OCI-LY1 (cell line): ENCODE data around the gene PARD3B.

Source experiments
- H2AFZ ChIP-seq: fragments of 200-600 bp; sonication (generic), shearing (Covaris generic); 2 replicates; pipeline ENCODE4 v1.6.0; 2014; ENCODE audit warnings: antibody characterized with exemption, mild to moderate bottlenecking, low read length
- H3F3A ChIP-seq: fragments of 200-600 bp; sonication (generic), shearing (Covaris generic); 2 replicates; pipeline ENCODE4 v1.6.0; 2014; ENCODE audit warnings: mild to moderate bottlenecking, antibody characterized with exemption, low read length, moderate library complexity; ENCODE audit not compliant: insufficient read depth
- H3K27ac ChIP-seq: fragments of 200-600 bp; sonication (generic); 2 replicates; pipeline ENCODE4 v1.5.1; 2014; ENCODE audit warnings: low read length, mixed run types, mild to moderate bottlenecking, low read depth; ENCODE audit not compliant: poor library complexity, severe bottlenecking
- H3K27me3 ChIP-seq: fragments of 200-600 bp; sonication (generic); 2 replicates; pipeline ENCODE4 v1.6.0; 2014; ENCODE audit warnings: antibody characterized with exemption, mild to moderate bottlenecking, low read length, moderate library complexity; ENCODE audit not compliant: insufficient read depth
- H3K36me3 ChIP-seq: fragments of 200-600 bp; sonication (generic); 2 replicates; pipeline ENCODE4 v1.6.1; 2014; ENCODE audit warnings: mild to moderate bottlenecking, antibody characterized with exemption, low read length, moderate library complexity, mixed read lengths; ENCODE audit not compliant: insufficient read depth
- H3K4me1 ChIP-seq: fragments of 200-600 bp; sonication (generic); 2 replicates; pipeline ENCODE4 v1.5.1; 2014; ENCODE audit warnings: mild to moderate bottlenecking, low read length, moderate library complexity; ENCODE audit not compliant: insufficient read depth, severe bottlenecking
- H3K4me2 ChIP-seq: fragments of 200-600 bp; sonication (generic), shearing (Covaris generic); 2 replicates; pipeline ENCODE4 v1.6.1; 2014; ENCODE audit warnings: low read length
- H3K4me3 ChIP-seq: fragments of 200-600 bp; sonication (generic); 2 replicates; pipeline ENCODE4 v1.5.1; 2014; ENCODE audit warnings: low read length, low read depth, mild to moderate bottlenecking, mixed read lengths; ENCODE audit not compliant: poor library complexity, severe bottlenecking
- H3K79me2 ChIP-seq: fragments of 200-600 bp; shearing (Covaris generic); 2 replicates; pipeline ENCODE4 v1.6.1; 2016; ENCODE audit warnings: mixed run types, low read length, mixed read lengths; ENCODE audit not compliant: insufficient read depth
- H3K9ac ChIP-seq: fragments of 200-600 bp; sonication (generic), shearing (Covaris generic); 2 replicates; pipeline ENCODE4 v1.6.1; 2014; ENCODE audit warnings: mild to moderate bottlenecking, low read length, mixed read lengths
- H3K9me2 ChIP-seq: fragments of 200-600 bp; sonication (generic), shearing (Covaris generic); 2 replicates; pipeline ENCODE4 v1.6.1; 2014; ENCODE audit warnings: low read depth, mild to moderate bottlenecking, low read length, mixed read lengths
- H3K9me3 ChIP-seq: fragments of 200-600 bp; shearing (Covaris generic); 2 replicates; pipeline ENCODE4 v1.6.1; 2014; ENCODE audit warnings: low read length, mixed read lengths
- H4K20me1 ChIP-seq: fragments of 200-600 bp; sonication (generic), shearing (Covaris generic); 2 replicates; pipeline ENCODE4 v1.6.0; 2016; ENCODE audit warnings: mild to moderate bottlenecking, low read length; ENCODE audit not compliant: insufficient read depth
- EZH2 ChIP-seq: fragments of 200-600 bp; sonication (generic), shearing (Covaris generic); IDR thresholded peaks from 2 replicates; pipeline ENCODE4 v1.8.0; 2017; ENCODE audit warnings: borderline replicate concordance, mixed run types, mild to moderate bottlenecking, antibody characterized with exemption, low read length, moderate library complexity, mixed read lengths
- TF ChIP-seq, protein P1 (sequence below): fragments of 200-600 bp; sonication (generic), shearing (Covaris generic); IDR thresholded peaks from 2 replicates; pipeline ENCODE4 v1.5.1; 2017; ENCODE audit warnings: mild to moderate bottlenecking, antibody characterized with exemption, low read length, moderate library complexity, mixed read lengths

Gene PARD3B

DNA sequence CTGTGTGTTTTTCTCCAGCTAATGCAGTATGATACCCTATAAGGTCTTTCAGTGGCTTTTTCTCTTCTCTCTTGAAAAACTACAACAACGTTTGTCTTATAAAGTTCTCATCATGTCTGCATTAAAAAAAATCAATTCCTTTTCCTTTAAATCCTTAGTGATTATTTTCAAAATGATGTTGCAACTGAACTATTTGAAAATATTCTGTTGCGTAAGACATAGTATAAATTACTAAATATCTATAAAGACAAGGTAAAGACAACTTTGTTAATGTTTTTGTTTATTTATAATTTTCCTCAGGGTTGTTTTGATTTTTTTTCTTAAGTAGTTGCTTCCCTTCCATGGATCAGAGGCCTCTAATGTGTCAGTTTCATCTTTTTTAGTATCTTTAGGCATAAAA, 21.2 kb downstream of the PARD3B start:
- Histone ChIP-seq H2AFZ (no peak overlapping the region), H3K36me3 (no peaks in the 10 kb centered on the region), H3F3A (no peaks in the 10 kb centered on the region), H4K20me1 (no peaks in the 10 kb centered on the region), H3K27ac (no peak overlapping the region), H3K9ac (no peak overlapping the region), H3K27me3 (no peaks in the 10 kb centered on the region), H3K79me2 (no peaks in the 10 kb centered on the region), H3K4me1 (no peaks in the 10 kb centered on the region), H3K4me2 (no peak overlapping the region), H3K4me3 (no peak overlapping the region), H3K9me3 (no peaks in the 10 kb centered on the region), H3K9me2 (no peaks in the 10 kb centered on the region)
- TF ChIP-seq EZH2, result no peak
- TF ChIP-seq, protein P1, sequence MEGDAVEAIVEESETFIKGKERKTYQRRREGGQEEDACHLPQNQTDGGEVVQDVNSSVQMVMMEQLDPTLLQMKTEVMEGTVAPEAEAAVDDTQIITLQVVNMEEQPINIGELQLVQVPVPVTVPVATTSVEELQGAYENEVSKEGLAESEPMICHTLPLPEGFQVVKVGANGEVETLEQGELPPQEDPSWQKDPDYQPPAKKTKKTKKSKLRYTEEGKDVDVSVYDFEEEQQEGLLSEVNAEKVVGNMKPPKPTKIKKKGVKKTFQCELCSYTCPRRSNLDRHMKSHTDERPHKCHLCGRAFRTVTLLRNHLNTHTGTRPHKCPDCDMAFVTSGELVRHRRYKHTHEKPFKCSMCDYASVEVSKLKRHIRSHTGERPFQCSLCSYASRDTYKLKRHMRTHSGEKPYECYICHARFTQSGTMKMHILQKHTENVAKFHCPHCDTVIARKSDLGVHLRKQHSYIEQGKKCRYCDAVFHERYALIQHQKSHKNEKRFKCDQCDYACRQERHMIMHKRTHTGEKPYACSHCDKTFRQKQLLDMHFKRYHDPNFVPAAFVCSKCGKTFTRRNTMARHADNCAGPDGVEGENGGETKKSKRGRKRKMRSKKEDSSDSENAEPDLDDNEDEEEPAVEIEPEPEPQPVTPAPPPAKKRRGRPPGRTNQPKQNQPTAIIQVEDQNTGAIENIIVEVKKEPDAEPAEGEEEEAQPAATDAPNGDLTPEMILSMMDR, result no peak

DNA sequence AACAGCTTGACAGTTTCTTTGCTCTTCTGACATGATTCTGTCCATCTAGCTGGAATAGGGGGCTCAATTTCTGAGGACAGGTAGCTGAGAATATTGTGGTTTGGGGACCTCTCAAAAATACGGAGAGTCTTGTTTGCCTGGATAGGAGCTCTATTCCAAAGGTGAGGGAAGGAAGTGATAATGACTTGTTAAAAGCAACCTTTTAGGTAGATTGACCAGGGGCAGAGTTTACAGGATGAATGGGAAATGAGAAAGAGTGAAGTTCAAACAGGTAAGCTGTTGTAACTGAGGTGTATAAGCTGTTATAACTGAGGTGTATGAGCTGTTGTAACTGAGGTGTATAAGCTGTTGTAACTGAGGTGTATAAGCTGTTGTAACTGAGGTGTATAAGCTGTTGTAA, 25.1 kb downstream of the PARD3B start:
- H3K9me3 ChIP-seq, result no peaks in the 10 kb centered on the region
- H2AFZ ChIP-seq, result no peak overlapping the region
- no peak overlapping the region for H3K4me2 ChIP-seq
- H3K79me2 ChIP-seq, result no peaks in the 10 kb centered on the region
- no peaks in the 10 kb centered on the region for H3K36me3 ChIP-seq
- no peaks in the 10 kb centered on the region for H3K4me1 ChIP-seq
- H3K9me2 ChIP-seq, result no peaks in the 10 kb centered on the region
- H3K27me3 ChIP-seq, result no peaks in the 10 kb centered on the region
- no peak overlapping the region for H3K9ac ChIP-seq
- no peak overlapping the region for H3K4me3 ChIP-seq
- no peaks in the 10 kb centered on the region for H4K20me1 ChIP-seq
- TF ChIP-seq, protein P1, result no peak
- TF ChIP-seq EZH2, result no peak
- no peak overlapping the region for H3K27ac ChIP-seq
- H3F3A ChIP-seq, result no peaks in the 10 kb centered on the region

DNA sequence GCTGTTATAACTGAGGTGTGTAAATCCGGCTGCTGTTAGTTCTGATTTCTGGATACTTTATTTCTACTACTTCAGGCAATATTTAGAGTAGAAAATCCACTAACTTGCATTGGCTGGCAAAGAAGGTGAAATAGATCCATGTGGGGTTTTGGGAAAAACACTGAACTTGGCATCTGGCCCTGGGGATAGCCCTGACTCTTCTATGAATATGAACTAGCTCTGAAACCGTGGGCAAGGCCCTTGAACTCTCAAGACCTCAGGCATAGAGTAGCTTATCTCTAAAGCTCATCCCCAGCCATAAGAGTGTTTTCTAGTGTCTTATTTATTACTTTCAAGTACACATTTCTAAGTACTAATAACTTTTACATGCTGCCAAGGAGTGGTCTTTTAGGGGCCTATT, 25.8 kb downstream of the PARD3B start:
- no peak overlapping the region for H3K9ac ChIP-seq
- H3K27me3 ChIP-seq, result no peaks in the 10 kb centered on the region
- TF ChIP-seq EZH2, result no peak
- TF ChIP-seq, protein P1, result no peak
- H3K9me3 ChIP-seq, result no peaks in the 10 kb centered on the region
- no peak overlapping the region for H3K4me2 ChIP-seq
- no peaks in the 10 kb centered on the region for H3K9me2 ChIP-seq
- H2AFZ ChIP-seq, result no peak overlapping the region
- no peaks in the 10 kb centered on the region for H3F3A ChIP-seq
- no peak overlapping the region for H3K4me3 ChIP-seq
- H3K79me2 ChIP-seq, result no peaks in the 10 kb centered on the region
- H3K4me1 ChIP-seq, result no peaks in the 10 kb centered on the region
- no peak overlapping the region for H3K27ac ChIP-seq
- H3K36me3 ChIP-seq, result no peaks in the 10 kb centered on the region
- no peaks in the 10 kb centered on the region for H4K20me1 ChIP-seq
